Vagina (tissue), 2 donors: Measurements from ENCODE around the gene VSIR.

Experiments
- CTCF ChIP-seq, 3 experiments: fragments of 450-650 bp in 2 of 3; fragments of 200-600 bp in 1 of 3; sonication (generic) in 1 of 3; IDR thresholded peaks; one replicate each; pipeline ENCODE4 v1.5.1; 2017 to 2019; ENCODE audit warnings: antibody characterized with exemption in 3 of 3, mild to moderate bottlenecking in 2 of 3, moderate library complexity in 2 of 3
- POLR2A ChIP-seq, 2 donors: fragments of 450-650 bp; IDR thresholded peaks; one replicate each; pipeline ENCODE4 v1.6.1; 2017; ENCODE audit warnings: antibody characterized with exemption in 2 of 2, mild to moderate bottlenecking in 2 of 2, moderate library complexity in 2 of 2

GRCh38 chr10:71715860-71716259 is 57.5 kb downstream of the VSIR start:
- TF ChIP-seq CTCF (IDR thresholded peaks at IDR 0.05) (no peak), POLR2A (IDR thresholded peaks at IDR 0.05) (no peak)
